Measurements from ENCODE around the gene FHOD3.

FHOD3 gene

DNA sequence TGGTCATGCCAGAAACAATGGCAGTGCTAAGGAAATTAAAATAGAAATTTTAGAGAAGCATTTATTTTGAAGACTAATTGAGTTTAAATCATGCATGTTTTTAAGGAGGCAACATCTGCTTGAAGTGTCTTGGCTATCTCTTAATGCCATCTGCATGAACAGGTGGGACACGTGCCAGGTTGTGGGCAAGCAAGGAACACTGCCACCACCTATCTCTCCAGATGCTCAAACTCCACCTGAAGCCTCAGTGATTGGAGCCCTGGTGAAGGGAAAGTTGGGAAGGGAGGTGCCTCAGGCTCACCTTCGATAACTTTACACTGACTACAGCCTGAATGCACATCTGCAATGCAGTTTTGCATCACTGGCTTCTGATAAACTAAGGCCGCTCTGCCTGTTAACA lies 439.8 kb downstream of the FHOD3 start:
- Histone ChIP-seq H3K36me3 (replicated peaks; ENCODE audit: insufficient read depth, low read length) (no peaks in the 10 kb centered on the region), H4K20me1 (ENCODE audit: insufficient read depth, low read length) (no peaks in the 10 kb centered on the region), H3K27me3 (replicated peaks; ENCODE audit: insufficient read depth, low read length) (no peaks in the 10 kb centered on the region), H3K79me2 (ENCODE audit: low read length) (no peaks in the 10 kb centered on the region), H3K9me2 (replicated peaks; ENCODE audit: insufficient read depth, low read length) (no peaks in the 10 kb centered on the region), H3K9me3 (replicated peaks; ENCODE audit: insufficient read depth, low read length) (no peaks in the 10 kb centered on the region), H3K9ac (ENCODE audit: low read length) (no peak overlapping the region), H3K4me3 (ENCODE audit: low read length) (no peak overlapping the region), H3K27ac (ENCODE audit: low read length) (no peak overlapping the region), H3K4me1 (ENCODE audit: low read length) (peaks cover 42% of the 10 kb centered on the region), H3K4me2 (ENCODE audit: low read depth, low read length) (no peak overlapping the region), H3F3A (ENCODE audit: insufficient read depth, low read length) (0 out of 2 replicates have a peak, but pooled peaks cover 13% of the 10 kb centered on the region), H2AFZ (ENCODE audit: low read length) (no peak overlapping the region)
- DNase-seq, result no peak
- TF ChIP-seq EZH2phosphoT487 (IDR thresholded peaks at IDR 0.05; ENCODE audit: low read length) (no peak), EZH2 (optimal IDR thresholded peaks at IDR 0.05; ENCODE audit: low read depth, low read length) (no peak)
- TF ChIP-seq, protein P1, sequence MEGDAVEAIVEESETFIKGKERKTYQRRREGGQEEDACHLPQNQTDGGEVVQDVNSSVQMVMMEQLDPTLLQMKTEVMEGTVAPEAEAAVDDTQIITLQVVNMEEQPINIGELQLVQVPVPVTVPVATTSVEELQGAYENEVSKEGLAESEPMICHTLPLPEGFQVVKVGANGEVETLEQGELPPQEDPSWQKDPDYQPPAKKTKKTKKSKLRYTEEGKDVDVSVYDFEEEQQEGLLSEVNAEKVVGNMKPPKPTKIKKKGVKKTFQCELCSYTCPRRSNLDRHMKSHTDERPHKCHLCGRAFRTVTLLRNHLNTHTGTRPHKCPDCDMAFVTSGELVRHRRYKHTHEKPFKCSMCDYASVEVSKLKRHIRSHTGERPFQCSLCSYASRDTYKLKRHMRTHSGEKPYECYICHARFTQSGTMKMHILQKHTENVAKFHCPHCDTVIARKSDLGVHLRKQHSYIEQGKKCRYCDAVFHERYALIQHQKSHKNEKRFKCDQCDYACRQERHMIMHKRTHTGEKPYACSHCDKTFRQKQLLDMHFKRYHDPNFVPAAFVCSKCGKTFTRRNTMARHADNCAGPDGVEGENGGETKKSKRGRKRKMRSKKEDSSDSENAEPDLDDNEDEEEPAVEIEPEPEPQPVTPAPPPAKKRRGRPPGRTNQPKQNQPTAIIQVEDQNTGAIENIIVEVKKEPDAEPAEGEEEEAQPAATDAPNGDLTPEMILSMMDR (IDR thresholded peaks at IDR 0.05; ENCODE audit: low read length), result no peak

DNA sequence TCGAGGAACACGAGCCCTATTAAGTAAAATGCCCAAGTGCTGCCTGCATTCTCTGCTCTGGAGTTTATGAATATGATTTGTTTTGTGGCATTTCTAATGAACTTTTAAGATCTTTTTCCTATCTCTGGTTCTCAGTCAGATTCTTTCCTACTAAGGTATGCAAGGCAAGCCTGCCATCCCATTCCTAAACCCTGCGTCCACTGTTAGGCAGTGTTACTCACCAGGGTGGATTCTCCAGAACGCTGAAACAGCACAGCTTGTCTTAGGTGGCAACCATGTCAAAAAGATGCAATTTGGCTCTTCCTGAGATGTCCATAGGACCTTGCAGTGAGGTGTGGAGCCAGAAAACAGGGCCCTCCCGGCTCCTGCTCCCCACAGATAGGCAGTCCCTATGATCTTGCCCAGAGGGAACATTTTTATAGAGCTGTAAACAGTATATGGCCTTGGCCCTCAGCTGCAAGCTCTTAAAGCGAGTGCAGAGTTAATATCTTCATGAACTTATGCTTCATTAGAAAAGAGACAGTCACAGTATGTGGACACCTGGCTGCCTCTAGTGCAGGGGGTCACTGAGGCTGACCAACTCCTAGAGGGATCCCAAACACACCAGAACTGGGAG lies 446.9 kb downstream of the FHOD3 start:
- Histone ChIP-seq H3K4me2 (ENCODE audit: low read depth, low read length) (no peak overlapping the region), H3K79me2 (ENCODE audit: low read length) (no peaks in the 10 kb centered on the region), H3K4me3 (ENCODE audit: low read length) (no peak overlapping the region), H2AFZ (ENCODE audit: low read length) (no peak overlapping the region), H3K9ac (ENCODE audit: low read length) (no peak overlapping the region), H4K20me1 (ENCODE audit: insufficient read depth, low read length) (no peaks in the 10 kb centered on the region), H3F3A (ENCODE audit: insufficient read depth, low read length) (no peaks in the 10 kb centered on the region), H3K27me3 (replicated peaks; ENCODE audit: insufficient read depth, low read length) (no peaks in the 10 kb centered on the region), H3K36me3 (replicated peaks; ENCODE audit: insufficient read depth, low read length) (no peaks in the 10 kb centered on the region), H3K4me1 (ENCODE audit: low read length) (no peaks in the 10 kb centered on the region), H3K27ac (ENCODE audit: low read length) (no peak overlapping the region), H3K9me3 (replicated peaks; ENCODE audit: insufficient read depth, low read length) (no peaks in the 10 kb centered on the region), H3K9me2 (replicated peaks; ENCODE audit: insufficient read depth, low read length) (no peaks in the 10 kb centered on the region)
- DNase-seq, result no peak
- TF ChIP-seq, protein P1 (IDR thresholded peaks at IDR 0.05; ENCODE audit: low read length), result no peak

DNA sequence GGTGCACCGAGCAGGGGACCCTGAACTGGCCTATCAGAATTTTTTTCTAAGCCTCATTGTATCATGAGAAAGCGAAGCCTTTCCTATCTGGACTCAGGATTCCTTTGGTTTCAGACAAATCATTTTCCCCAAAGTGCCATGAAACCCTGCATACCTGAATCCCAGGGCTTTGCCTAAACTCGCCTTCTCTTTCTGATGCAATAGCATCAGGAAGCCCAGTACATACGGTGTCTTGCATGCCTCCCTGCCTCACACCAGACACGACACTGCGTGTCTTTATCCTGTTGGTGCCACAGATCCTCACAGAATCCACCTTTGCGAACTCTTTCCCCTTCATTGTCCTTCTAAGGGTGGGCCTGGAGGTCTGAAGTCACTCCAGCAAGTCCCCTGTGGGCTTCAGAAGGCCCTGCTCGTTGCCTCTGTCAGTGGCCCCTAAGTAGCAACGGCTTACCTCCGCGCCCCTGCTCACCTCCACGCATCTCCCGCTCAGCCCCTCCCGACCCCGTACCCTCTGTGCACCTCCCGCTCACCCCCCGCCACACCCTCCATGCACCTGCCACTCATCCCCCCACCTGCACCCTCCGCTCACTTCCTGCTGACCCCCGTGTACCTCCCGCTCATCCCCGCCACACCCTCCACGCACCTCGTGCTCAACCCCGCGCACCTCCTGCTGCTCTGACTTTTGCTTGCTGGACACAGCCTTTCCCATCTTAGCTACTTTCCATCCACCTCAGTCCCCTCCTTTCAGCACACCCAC lies 447.9 kb downstream of the FHOD3 start:
- no peak overlapping the region for H3K27ac ChIP-seq (ENCODE audit: low read length)
- H3K9me3 ChIP-seq (replicated peaks; ENCODE audit: insufficient read depth, low read length), result no peaks in the 10 kb centered on the region
- H3K4me3 ChIP-seq (ENCODE audit: low read length), result no peak overlapping the region
- H3F3A ChIP-seq (ENCODE audit: insufficient read depth, low read length), result no peaks in the 10 kb centered on the region
- H3K79me2 ChIP-seq (ENCODE audit: low read length), result no peaks in the 10 kb centered on the region
- H4K20me1 ChIP-seq (ENCODE audit: insufficient read depth, low read length), result no peaks in the 10 kb centered on the region
- H3K36me3 ChIP-seq (replicated peaks; ENCODE audit: insufficient read depth, low read length), result no peaks in the 10 kb centered on the region
- H3K4me1 ChIP-seq (ENCODE audit: low read length), result no peaks in the 10 kb centered on the region
- H3K9ac ChIP-seq (ENCODE audit: low read length), result no peak overlapping the region
- H2AFZ ChIP-seq (ENCODE audit: low read length), result no peak overlapping the region
- TF ChIP-seq EZH2phosphoT487 (IDR thresholded peaks at IDR 0.05; ENCODE audit: low read length), result no peak
- no peak for TF ChIP-seq EZH2 (optimal IDR thresholded peaks at IDR 0.05; ENCODE audit: low read depth, low read length)
- TF ChIP-seq, protein P1 (IDR thresholded peaks at IDR 0.05; ENCODE audit: low read length), result no peak
- H3K9me2 ChIP-seq (replicated peaks; ENCODE audit: insufficient read depth, low read length), result no peaks in the 10 kb centered on the region
- no peaks in the 10 kb centered on the region for H3K27me3 ChIP-seq (replicated peaks; ENCODE audit: insufficient read depth, low read length)
- DNase-seq, result no peak
- H3K4me2 ChIP-seq (ENCODE audit: low read depth, low read length), result no peak overlapping the region

Data from MM.1S (cell line).